Esophagus muscularis mucosa (tissue), 4 donors: Measurements from ENCODE around the gene KPNA4. TPM values are rescaled to one million over a fixed set of nuclear protein-coding genes. Genes with fewer than 3 reads are reported as not detected.

Source experiments
- DNase-seq: peaks from one replicate; pipeline ENCODE4 v3.0.0-alpha.2; 2017; ENCODE audit errors: extremely low spot score
- H3K27ac ChIP-seq, 4 donors: fragments of 200-600 bp; sonication (generic); replicated peaks in 1 of 4; 1 replicate in 3 of 4; 2 replicates in 1 of 4; pipeline ENCODE4 v1.5.1; 2016 to 2019; ENCODE audit warnings: mild to moderate bottlenecking in 1 of 4
- H3K27me3 ChIP-seq, 4 donors: fragments of 200-600 bp; sonication (generic); one replicate each; pipeline versions ENCODE4 v1.5.1 to v1.6.0; 2016 to 2019
- H3K36me3 ChIP-seq, 4 donors: fragments of 200-600 bp; sonication (generic); one replicate each; pipeline ENCODE4 v1.5.1; 2016 to 2019
- H3K4me1 ChIP-seq, 4 donors: fragments of 200-600 bp; sonication (generic); one replicate each; pipeline ENCODE4 v1.5.1; 2016 to 2019
- H3K4me3 ChIP-seq, 4 donors: fragments of 200-600 bp; sonication (generic); 1 replicate in 2 of 4; 2 replicates in 2 of 4; pipeline ENCODE4 v1.5.1; 2016 to 2019; ENCODE audit warnings: mild to moderate bottlenecking in 4 of 4, moderate library complexity in 1 of 4
- H3K9me3 ChIP-seq, 4 donors: fragments of 200-600 bp; sonication (generic); 1 replicate in 3 of 4; 2 replicates in 1 of 4; pipeline ENCODE4 v1.5.1; 2016 to 2019
- CTCF ChIP-seq, 3 experiments: fragments of 200-600 bp in 2 of 3; fragments of 450-650 bp in 1 of 3; sonication (generic) in 2 of 3; IDR thresholded peaks; one replicate each; pipeline ENCODE4 v1.5.1; 2017 to 2019; ENCODE audit warnings: antibody characterized with exemption in 3 of 3, mild to moderate bottlenecking in 2 of 3, moderate library complexity in 1 of 3
- EP300 ChIP-seq: sonication (generic); formaldehyde crosslinking; IDR thresholded peaks from one replicate; pipeline ENCODE4 v1.6.1; 2017; ENCODE audit warnings: antibody characterized with exemption
- POLR2A ChIP-seq: fragments of 450-650 bp; IDR thresholded peaks from one replicate; pipeline ENCODE4 v1.6.1; 2017; ENCODE audit warnings: antibody characterized with exemption, moderate library complexity, mild to moderate bottlenecking, low read depth
- POLR2AphosphoS5 ChIP-seq, 2 donors: sonication (generic); formaldehyde crosslinking; IDR thresholded peaks; one replicate each; pipeline ENCODE4 v1.6.1; 2017; ENCODE audit warnings: antibody characterized with exemption in 2 of 2
- WGBS: methylation state at CpG from one replicate; pipeline ENCODE4 v1.1.5; 2018; 5-methylcytosine and 5-hydroxymethylcytosine counted together
- intact Hi-C: fragments of 100-400 bp; cut with DNase I; formaldehyde crosslinking; loops from one replicate; pipeline ENCODE4 v1.15.1; 2023
- total RNA-seq, 4 donors: library from RNA; depleted of rRNA; stranded (reverse); fragments of >200 nt; gene quantifications; one replicate each; pipeline versions ENCODE4 v1.1.0 to v1.2.1, GENCODE V29; 2016

Gene KPNA4
- total RNA-seq, 4 donors from 2014 or later, result 48.2 to 60.6 (median 55.3) TPM

GRCh38 chr3:160464321-160464720, 101.0 kb downstream of the KPNA4 start:
- intact Hi-C loops, result no loop called here
- Histone ChIP-seq H3K4me1 (no peaks in the 10 kb centered on the region), H3K4me3 (no peak overlapping the region), H3K9me3 (no peaks in the 10 kb centered on the region), H3K27me3 (no peaks in the 10 kb centered on the region), H3K27ac (no peak overlapping the region), H3K36me3 (no peaks in the 10 kb centered on the region)
- no peak for TF ChIP-seq POLR2AphosphoS5 (IDR thresholded peaks at IDR 0.05)
- TF ChIP-seq POLR2A, result no peak
- no peak for TF ChIP-seq CTCF (IDR thresholded peaks at IDR 0.05)
- TF ChIP-seq EP300, result no peak
- peak; percentile 0 for DNase-seq
- WGBS, result 93% methylated on average over 2 of the region's 2 CpGs

DNA sequence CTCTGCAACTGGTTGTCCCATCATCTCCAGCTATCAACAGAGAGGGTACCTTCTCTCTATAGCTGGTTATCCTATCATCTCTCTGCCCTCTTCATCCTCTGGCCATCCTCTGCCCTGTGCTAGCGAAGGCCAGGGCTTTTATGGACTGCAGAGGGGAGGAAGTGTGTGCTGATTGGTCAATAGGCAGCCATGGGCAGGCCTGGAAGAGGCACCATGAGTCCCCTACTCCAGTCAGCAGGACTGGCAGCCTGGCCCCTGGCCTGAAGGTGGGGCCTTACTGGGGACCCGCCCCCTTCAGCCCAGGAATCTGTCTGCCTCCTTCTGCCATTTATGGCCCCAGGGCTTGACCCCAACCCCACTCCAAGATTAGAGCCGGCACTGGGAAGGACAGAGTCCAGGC, 105.3 kb downstream of the KPNA4 start:
- Histone ChIP-seq H3K9me3 (no peaks in the 10 kb centered on the region), H3K4me3 (no peak overlapping the region), H3K36me3 (no peaks in the 10 kb centered on the region), H3K27me3 (no peaks in the 10 kb centered on the region), H3K4me1 (no peaks in the 10 kb centered on the region), H3K27ac (no peak overlapping the region)
- no peak for DNase-seq
- TF ChIP-seq CTCF (IDR thresholded peaks at IDR 0.05) (no peak), POLR2A (no peak), POLR2AphosphoS5 (IDR thresholded peaks at IDR 0.05) (no peak), EP300 (no peak)
- WGBS, result 80% methylated on average over 1 of the region's 3 CpGs
- intact Hi-C loops, result no loop called here

GRCh38 chr3:160459450-160459970, 105.9 kb downstream of the KPNA4 start:
- Histone ChIP-seq H3K9me3 (no peaks in the 10 kb centered on the region), H3K36me3 (no peaks in the 10 kb centered on the region), H3K27me3 (no peaks in the 10 kb centered on the region), H3K27ac (no peak overlapping the region), H3K4me3 (no peak overlapping the region), H3K4me1 (no peaks in the 10 kb centered on the region)
- 94% methylated on average over 9 of the region's 9 CpGs for WGBS
- no peak for TF ChIP-seq POLR2A
- no peak for TF ChIP-seq EP300
- TF ChIP-seq CTCF (IDR thresholded peaks at IDR 0.05), result no peak
- no peak for TF ChIP-seq POLR2AphosphoS5 (IDR thresholded peaks at IDR 0.05)
- no peak for DNase-seq
- intact Hi-C loops, result no loop called here

- Histone ChIP-seq H3K4me3 (no peak overlapping the region), H3K27ac (no peak overlapping the region), H3K36me3 (no peaks in the 10 kb centered on the region), H3K27me3 (no peaks in the 10 kb centered on the region), H3K4me1 (no peaks in the 10 kb centered on the region), H3K9me3 (no peaks in the 10 kb centered on the region)
- 79% methylated on average over 4 of the region's 4 CpGs for WGBS
- DNase-seq, result no peak
- TF ChIP-seq CTCF (IDR thresholded peaks at IDR 0.05), result no peak
- TF ChIP-seq POLR2A, result no peak
- TF ChIP-seq POLR2AphosphoS5 (IDR thresholded peaks at IDR 0.05), result no peak
- TF ChIP-seq EP300, result no peak
- intact Hi-C loops, result no loop called here
Measured at GRCh38 chr3:160458151-160458550, 107.2 kb downstream of the KPNA4 start.

DNA sequence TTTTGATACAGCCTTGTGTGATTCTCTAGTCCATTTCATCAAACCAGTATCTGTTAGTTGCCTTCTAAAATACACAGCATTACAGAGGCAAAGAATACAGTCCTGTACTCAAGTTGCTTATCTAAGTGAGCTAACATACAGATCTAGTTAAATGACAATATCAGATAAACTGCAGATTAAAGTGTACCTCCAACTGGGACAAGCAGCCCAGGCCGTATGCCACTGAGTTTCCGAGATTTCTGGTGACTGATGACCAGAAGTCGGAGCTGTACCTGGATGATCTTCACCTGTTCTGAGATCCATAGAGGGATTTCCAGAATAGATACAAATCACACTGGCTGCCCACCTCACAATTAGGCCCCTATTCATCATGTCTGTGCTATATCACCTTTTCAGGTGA, 109.5 kb downstream of the KPNA4 start:
- H3K27ac ChIP-seq, result no peak overlapping the region
- H3K4me1 ChIP-seq, result peaks cover 0 to under 1% (median under 1%) of the 10 kb centered on the region in 4 donors
- no peak for DNase-seq
- no peak overlapping the region for H3K4me3 ChIP-seq
- H3K27me3 ChIP-seq, result no peaks in the 10 kb centered on the region
- 90% methylated on average over 3 of the region's 3 CpGs for WGBS
- TF ChIP-seq POLR2A (no peak), POLR2AphosphoS5 (IDR thresholded peaks at IDR 0.05) (no peak)
- H3K36me3 ChIP-seq, result no peaks in the 10 kb centered on the region
- no peaks in the 10 kb centered on the region for H3K9me3 ChIP-seq
- intact Hi-C loops, result no loop called here
